GM13976 (cell line): ENCODE results near the gene SLC1A7.
A peak's percentile ranks its signal among the peaks of the same experiment; 100 is the strongest.

Experiments
- DNase-seq: peaks from one replicate; pipeline ENCODE4 v3.0.0; 2012; ENCODE audit warnings: low spot score
- in situ Hi-C: fragments of 300-500 bp; cut with MboI; formaldehyde crosslinking; loops from one replicate; pipeline ENCODE4 v1.12.0; 2022; ENCODE audit warnings: low sequenced_read_pairs, mixed read lengths, inconsistent platforms; ENCODE audit not compliant: unreplicated experiment
- TF ChIP-seq, protein P1 (sequence below): IDR thresholded peaks from 2 replicates; pipeline ENCODE4 v1.5.1; 2012; ENCODE audit warnings: borderline replicate concordance, mild to moderate bottlenecking; ENCODE audit not compliant: insufficient read depth; ENCODE audit errors: extremely low read depth, missing control alignments, control extremely low read depth

SLC1A7 gene

DNA sequence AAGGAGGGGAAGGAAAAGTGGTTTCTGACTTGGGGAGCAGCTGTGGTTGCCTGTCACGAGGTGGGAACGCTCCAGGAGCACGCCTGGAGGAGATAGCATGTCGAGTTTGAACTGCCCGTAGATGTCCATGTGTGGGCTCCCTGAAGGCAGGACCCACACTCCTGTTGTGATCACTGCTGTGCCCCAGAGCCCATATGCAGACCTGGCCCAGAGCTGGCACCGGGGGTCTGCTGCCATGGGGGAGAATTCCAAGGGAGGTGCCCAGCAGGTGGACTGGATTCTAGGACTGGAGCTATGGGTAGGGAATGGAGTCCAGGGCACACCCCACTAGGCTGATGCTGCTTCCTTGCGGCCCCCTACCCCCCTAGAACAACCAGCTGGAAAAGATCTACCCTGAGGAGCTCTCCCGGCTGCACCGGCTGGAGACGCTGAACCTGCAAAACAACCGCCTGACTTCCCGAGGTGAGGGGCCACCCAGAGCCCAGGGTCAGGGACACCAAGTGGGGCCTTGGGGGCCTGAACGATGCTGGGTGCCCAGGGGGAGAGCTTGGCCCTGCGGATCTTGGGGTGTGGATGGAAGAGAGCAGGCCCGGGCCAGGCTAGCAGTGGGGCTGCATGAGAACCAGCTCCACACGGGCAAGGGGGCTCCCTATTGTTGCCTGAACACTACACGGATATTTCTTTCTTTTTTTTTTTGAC is 71.1 kb downstream of the SLC1A7 start:
- TF ChIP-seq, protein P1, sequence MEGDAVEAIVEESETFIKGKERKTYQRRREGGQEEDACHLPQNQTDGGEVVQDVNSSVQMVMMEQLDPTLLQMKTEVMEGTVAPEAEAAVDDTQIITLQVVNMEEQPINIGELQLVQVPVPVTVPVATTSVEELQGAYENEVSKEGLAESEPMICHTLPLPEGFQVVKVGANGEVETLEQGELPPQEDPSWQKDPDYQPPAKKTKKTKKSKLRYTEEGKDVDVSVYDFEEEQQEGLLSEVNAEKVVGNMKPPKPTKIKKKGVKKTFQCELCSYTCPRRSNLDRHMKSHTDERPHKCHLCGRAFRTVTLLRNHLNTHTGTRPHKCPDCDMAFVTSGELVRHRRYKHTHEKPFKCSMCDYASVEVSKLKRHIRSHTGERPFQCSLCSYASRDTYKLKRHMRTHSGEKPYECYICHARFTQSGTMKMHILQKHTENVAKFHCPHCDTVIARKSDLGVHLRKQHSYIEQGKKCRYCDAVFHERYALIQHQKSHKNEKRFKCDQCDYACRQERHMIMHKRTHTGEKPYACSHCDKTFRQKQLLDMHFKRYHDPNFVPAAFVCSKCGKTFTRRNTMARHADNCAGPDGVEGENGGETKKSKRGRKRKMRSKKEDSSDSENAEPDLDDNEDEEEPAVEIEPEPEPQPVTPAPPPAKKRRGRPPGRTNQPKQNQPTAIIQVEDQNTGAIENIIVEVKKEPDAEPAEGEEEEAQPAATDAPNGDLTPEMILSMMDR, result no peak
- no peak for DNase-seq
- in situ Hi-C loops, result no loop called here

DNA sequence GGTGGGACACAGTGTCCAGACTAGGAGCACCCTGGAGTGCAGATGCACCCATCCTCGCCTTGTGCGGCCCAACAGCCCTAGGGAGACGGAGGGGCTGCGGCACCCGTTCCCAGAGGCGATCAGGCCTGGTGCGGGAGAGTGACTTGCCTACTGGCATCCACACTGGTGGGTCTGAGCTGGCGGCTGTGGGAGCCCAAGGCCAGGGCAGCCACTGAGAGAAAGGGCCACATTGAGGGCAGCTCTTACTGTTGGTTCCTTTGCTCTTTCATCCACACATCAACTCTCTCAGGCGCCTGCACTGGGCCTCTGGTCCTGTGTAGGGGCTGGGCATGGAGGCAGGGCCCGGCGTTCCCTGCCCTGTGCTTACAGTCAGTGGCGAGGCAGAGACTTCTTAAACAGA is 71.8 kb downstream of the SLC1A7 start:
- in situ Hi-C loops, result no loop called here

DNA sequence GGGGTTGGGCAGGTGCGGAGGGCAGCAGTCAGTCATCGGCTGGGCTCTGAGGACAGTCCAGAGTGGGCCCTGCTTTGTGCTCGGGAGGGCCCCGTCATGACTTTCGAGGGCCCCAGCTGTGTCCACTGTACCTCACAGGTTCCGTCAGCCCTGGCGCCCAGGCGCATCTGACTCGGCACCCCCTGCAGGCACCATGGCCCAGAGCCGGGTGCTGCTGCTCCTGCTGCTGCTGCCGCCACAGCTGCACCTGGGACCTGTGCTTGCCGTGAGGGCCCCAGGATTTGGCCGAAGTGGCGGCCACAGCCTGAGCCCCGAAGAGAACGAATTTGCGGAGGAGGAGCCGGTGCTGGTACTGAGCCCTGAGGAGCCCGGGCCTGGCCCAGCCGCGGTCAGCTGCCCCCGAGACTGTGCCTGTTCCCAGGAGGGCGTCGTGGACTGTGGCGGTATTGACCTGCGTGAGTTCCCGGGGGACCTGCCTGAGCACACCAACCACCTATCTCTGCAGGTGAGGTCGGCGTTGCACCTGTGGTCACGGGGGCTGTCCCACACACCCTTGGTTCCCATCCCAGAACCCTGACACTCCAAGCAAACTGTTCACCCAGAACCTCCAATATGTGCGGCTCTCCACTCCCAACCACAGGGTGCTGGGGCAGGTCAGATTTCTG is 72.6 kb downstream of the SLC1A7 start:
- in situ Hi-C loops, result no loop called here
- peak; percentile 28 for DNase-seq

More for the DNA sequence above, 71.8 kb downstream of the SLC1A7 start:
- TF ChIP-seq, protein P1, result no peak
- peak; percentile 25 for DNase-seq

DNA sequence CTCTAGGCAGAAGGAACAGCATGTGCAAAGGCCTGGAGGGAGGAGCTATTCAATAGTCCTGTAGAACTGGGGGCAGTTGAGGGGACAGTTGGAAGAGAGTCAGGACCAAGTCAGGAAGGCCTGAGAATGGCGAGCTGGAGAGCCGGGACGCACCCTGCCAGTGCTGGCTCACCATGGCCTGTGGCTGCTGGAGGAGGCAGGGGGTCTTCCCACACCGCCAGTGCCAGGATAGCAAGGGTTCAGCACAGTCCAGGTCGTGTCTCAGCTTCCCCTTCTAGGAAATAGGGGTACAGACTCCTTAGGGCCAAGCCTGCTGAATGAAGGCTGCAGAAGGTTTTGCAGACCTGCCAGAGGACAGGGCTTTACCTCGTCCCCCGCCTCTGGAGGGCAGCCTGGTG is 73.2 kb downstream of the SLC1A7 start:
- DNase-seq, result peak; percentile 28
- in situ Hi-C loops, result no loop called here
- TF ChIP-seq, protein P1, result no peak

More for the DNA sequence above, 72.6 kb downstream of the SLC1A7 start:
- TF ChIP-seq, protein P1, result no peak

DNA sequence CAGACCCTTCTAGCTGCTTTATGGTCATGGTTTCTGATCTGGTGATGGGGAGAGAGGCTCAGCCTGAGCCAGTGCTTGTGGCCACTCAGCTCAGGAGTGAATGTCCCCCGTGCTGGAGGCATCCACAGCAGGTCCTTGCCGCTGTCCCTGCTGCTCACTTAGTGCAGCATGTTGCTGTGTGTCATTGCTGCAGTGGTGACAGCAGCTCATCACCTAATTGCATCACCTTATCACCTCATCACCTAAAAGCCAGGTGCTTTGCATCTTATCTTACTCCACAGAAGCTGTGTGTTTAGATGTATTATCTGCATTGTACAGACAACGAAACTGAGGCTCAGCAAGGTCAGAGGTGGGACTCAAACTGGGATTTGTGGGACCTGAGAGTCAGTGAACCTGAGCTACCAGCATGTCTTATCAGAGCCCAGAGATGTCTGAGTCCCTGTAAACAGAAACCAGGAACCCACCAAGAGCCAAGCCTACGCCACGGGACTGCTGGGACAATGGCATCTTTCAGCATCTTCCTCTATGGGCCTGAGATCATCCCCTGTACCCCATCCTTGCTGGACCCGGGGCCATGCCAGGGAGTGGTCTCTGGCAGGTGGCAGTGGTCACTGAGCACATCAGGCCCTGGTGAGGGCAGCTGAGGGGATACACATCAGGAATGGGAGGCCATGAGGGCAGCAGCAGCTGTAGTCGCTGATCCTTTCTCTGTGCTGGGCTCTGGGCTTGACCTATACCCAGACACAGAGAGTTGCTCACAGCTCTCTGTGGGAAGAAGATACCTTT is 73.9 kb downstream of the SLC1A7 start:
- TF ChIP-seq, protein P1, result no peak
- peak; percentile 18 for DNase-seq
- in situ Hi-C loops, result no loop called here

DNA sequence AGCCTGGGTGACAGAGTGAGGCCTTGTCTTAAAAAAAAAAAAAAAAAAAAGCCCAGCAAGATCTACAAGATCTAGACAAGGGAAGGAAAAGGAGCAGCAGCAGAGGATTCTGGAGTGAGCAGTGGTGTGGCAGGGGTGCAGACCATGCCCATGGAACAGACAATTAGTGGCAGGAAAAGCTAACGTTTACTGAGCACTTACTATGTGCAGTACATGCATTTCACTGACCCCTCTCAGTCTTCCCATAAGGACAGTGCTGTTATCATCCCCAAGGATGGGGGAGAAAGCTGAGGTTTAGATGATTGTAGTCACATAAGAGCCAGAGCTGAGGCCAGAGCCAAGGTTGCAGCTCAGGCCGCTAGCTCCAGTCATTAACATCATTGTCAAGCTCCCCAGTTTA is 74.6 kb downstream of the SLC1A7 start:
- DNase-seq, result no peak
- in situ Hi-C loops, result no loop called here
- TF ChIP-seq, protein P1, result no peak
